Naive B cell (primary cell): ENCODE results near the gene GNAQ. TPM values are rescaled to one million over a fixed set of nuclear protein-coding genes. Genes with fewer than 3 reads are reported as not detected.

Experiments
- ATAC-seq, 2 donors: fragments of 150-1000 bp; cut with Tn5 transposase; 2 replicates each; pipeline ENCODE4 v1.10.0; 2021; ENCODE audit warnings: low read depth in 2 of 2, mild to moderate bottlenecking in 2 of 2, moderate library complexity in 2 of 2
- DNase-seq: peaks from one replicate; pipeline ENCODE4 v3.0.0; 2022
- H3K27ac Mint-ChIP-seq, 6 donors: one replicate each; pipeline ENCODE4 v1.8.0; 2020 to 2022; ENCODE audit warnings: mild to moderate bottlenecking in 6 of 6, mixed read lengths in 6 of 6, moderate library complexity in 5 of 6, inconsistent platforms in 2 of 6
- H3K27me3 Mint-ChIP-seq, 3 donors: one replicate each; pipeline ENCODE4 v1.8.0; 2021 to 2022; ENCODE audit warnings: mixed read lengths in 3 of 3, mild to moderate bottlenecking in 1 of 3
- H3K36me3 Mint-ChIP-seq, 2 donors: one replicate each; pipeline ENCODE4 v1.8.0; 2020 to 2022; ENCODE audit warnings: mixed read lengths in 2 of 2, inconsistent platforms in 1 of 2, mild to moderate bottlenecking in 1 of 2
- H3K4me1 Mint-ChIP-seq, 3 donors: one replicate each; pipeline ENCODE4 v1.8.0; 2020 to 2022; ENCODE audit warnings: mixed read lengths in 3 of 3, inconsistent platforms in 1 of 3, mild to moderate bottlenecking in 1 of 3, moderate library complexity in 1 of 3
- H3K4me3 Mint-ChIP-seq, 8 donors: one replicate each; pipeline ENCODE4 v1.8.0; 2020 to 2022; ENCODE audit warnings: mild to moderate bottlenecking in 8 of 8, mixed read lengths in 8 of 8, moderate library complexity in 8 of 8, inconsistent platforms in 2 of 8
- H3K9me3 Mint-ChIP-seq, 7 donors: one replicate each; pipeline ENCODE4 v1.8.0; 2020 to 2022; ENCODE audit warnings: mixed read lengths in 7 of 7, mild to moderate bottlenecking in 5 of 7, inconsistent platforms in 2 of 7, moderate library complexity in 1 of 7
- polyA plus RNA-seq, 6 donors: library from polyadenylated mRNA; unstranded; fragments of 300-500 nt; fragmentation: Illumina TruSeq; gene quantifications; one replicate each; pipeline ENCODE4 v1.2.3, GENCODE V29; 2021; ENCODE audit warnings: low read depth in 6 of 6

Gene GNAQ
- polyA plus RNA-seq, 6 donors from 2014 or later: 0.04 to 0.44 (median 0.23) TPM; not detected in 1

DNA sequence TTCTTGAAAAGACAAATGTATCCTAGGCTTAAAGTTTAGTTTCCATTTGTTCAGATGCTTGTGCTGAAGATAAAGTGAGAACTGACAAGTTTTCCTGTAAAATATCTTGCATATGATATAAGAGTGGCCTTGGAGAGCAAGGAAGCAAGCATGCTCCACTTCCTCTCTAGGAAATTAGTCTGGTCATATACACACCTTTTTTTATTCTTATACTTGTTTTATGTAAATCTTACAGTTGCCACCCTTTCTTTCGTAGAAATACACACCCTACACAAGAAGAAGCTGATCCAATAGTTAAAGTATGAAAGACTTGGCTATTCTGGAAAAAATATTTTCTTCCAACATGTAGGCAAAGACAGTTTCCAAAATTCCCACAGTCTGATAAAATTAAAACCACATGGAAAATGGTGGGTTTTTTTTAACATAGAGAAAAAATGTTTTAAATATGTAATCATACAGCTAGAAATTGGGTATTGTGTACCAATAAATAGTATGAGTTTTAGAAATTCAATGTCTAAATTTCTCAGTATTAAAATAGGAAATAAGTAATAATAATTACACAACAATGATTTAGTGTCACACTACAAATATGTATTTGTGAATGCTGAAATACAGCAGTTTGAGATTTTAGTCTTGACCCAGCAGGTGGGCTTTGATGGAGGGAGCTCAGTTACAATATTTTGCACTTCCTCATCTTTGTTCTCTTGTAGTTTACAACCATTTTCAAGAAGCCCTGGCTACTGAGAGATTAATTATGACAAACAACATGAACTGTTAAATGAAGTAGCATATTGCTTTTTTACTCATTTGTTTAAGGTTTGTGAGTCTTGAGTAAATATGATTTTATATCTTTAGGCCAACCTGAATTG is 197.8 kb downstream of the GNAQ start:
- Mint-ChIP-seq H3K4me3 (no peak overlapping the region), H3K4me1 (no peaks in the 10 kb centered on the region), H3K36me3 (no peaks in the 10 kb centered on the region), H3K27ac (no peak overlapping the region), H3K9me3 (no peaks in the 10 kb centered on the region), H3K27me3 (no peaks in the 10 kb centered on the region)
- DNase-seq: no peak
- no peak for ATAC-seq

DNA sequence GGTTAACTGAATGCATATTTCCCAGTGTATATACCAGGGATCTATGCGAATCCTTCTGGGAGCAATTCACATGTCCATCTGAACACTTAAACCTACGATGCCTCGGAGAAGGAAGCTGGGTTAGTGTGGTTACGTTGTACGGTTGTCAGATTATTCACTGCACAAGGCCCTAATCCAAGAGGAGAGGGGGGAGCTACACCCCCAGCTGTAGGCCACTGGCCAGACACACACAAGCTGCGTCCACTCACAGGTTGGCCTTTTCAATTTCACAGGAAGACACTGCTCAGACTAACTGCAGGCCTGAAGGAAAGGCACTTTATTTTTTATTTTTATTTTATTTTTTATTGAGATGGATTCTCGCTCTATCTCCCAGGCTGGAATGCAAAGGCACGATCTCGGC is 199.0 kb downstream of the GNAQ start:
- no peaks in the 10 kb centered on the region for H3K9me3 Mint-ChIP-seq
- ATAC-seq (no peak), DNase-seq (no peak)

DNA sequence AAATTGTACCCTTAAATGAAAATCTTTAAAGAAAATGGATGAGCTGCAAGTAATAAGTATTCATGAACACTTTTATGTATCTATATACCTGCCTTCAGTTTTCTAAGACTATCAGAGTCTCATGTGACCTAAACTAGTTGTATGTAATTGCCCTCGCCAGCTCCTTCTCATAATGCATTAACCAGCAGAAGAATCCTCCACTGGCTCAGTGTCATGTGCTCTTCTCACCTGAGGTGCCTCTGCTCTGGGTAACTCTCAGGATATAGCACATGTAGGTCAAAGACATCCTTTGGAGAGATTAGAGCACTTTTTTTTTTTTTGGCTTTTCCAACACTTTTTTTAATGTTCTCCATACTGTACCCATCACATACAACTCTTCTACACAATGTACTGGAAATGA is 199.8 kb downstream of the GNAQ start:
- DNase-seq (no peak), ATAC-seq (no peak)
- no peak overlapping the region for H3K4me3 Mint-ChIP-seq
- peaks cover 7 to 8% (median 7%) of the 10 kb centered on the region in 3 donors for H3K4me1 Mint-ChIP-seq
- H3K27me3 Mint-ChIP-seq: no peaks in the 10 kb centered on the region
- no peak overlapping the region for H3K27ac Mint-ChIP-seq
- no peaks in the 10 kb centered on the region for H3K9me3 Mint-ChIP-seq
- no peaks in the 10 kb centered on the region for H3K36me3 Mint-ChIP-seq

More for the DNA sequence above, 199.0 kb downstream of the GNAQ start:
- Mint-ChIP-seq H3K4me3 (no peak overlapping the region), H3K36me3 (no peaks in the 10 kb centered on the region), H3K27me3 (no peaks in the 10 kb centered on the region), H3K27ac (no peak overlapping the region), H3K4me1 (peaks cover 0 to 1% (median under 1%) of the 10 kb centered on the region in 3 donors)

DNA sequence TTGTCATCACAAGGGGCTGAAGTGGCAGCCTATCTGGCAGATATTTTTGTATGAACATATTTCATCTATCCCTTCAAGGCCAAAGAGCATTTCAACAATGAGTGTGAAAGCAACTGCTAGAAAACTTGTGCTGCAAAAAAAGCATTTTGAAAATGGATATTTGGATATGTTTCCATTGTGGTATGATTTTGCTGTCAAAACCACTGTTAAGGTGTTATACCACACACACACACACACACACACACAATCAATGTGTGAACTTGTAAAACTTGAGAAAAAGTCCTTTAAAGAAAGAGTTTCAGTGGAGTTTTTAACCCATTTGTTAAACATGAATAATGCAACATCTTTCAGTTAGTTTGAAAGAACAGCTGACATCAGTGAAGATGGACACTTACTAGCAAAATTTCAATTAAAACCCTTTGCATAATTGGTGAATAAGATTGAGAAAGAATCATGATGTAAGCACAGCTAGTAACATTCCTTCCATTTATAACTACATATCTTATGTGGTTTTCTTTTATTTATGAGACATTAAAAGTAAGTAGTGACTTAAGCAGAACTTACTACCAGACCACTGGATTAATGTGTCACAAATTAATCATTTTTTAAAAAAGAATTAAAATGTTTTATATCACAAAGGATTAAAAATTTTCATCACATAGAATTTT is 200.9 kb downstream of the GNAQ start:
- Mint-ChIP-seq H3K4me1 (peaks cover 7 to 8% (median 7%) of the 10 kb centered on the region in 3 donors), H3K4me3 (no peak overlapping the region), H3K9me3 (no peaks in the 10 kb centered on the region)

GRCh38 chr9:77829420-77829819 is 202.2 kb downstream of the GNAQ start:
- ATAC-seq (no peak), DNase-seq (no peak)
- Mint-ChIP-seq H3K36me3 (no peaks in the 10 kb centered on the region), H3K27me3 (no peaks in the 10 kb centered on the region), H3K9me3 (no peaks in the 10 kb centered on the region), H3K4me1 (peaks cover 7 to 8% (median 7%) of the 10 kb centered on the region in 3 donors), H3K27ac (peak overlapping the region in 1 of 6 donors; percentile 61), H3K4me3 (no peak overlapping the region)

More for the DNA sequence above, 200.9 kb downstream of the GNAQ start:
- DNase-seq: no peak
- ATAC-seq: no peak
- Mint-ChIP-seq H3K36me3 (no peaks in the 10 kb centered on the region), H3K27ac (no peak overlapping the region), H3K27me3 (no peaks in the 10 kb centered on the region)

GRCh38 chr9:77827104-77827784 is 204.4 kb downstream of the GNAQ start:
- peak overlapping the region in 2 of 6 donors; percentile 0 to 59 for H3K27ac Mint-ChIP-seq
- DNase-seq (peak; percentile 3), ATAC-seq (peak; percentile 42 to 45)
- no peaks in the 10 kb centered on the region for H3K9me3 Mint-ChIP-seq
- peaks cover 7 to 8% (median 7%) of the 10 kb centered on the region in 3 donors for H3K4me1 Mint-ChIP-seq
- no peaks in the 10 kb centered on the region for H3K36me3 Mint-ChIP-seq
- no peaks in the 10 kb centered on the region for H3K27me3 Mint-ChIP-seq
- H3K4me3 Mint-ChIP-seq: peak overlapping the region in 4 of 8 donors; percentile 3 to 31 (median 14)

DNA sequence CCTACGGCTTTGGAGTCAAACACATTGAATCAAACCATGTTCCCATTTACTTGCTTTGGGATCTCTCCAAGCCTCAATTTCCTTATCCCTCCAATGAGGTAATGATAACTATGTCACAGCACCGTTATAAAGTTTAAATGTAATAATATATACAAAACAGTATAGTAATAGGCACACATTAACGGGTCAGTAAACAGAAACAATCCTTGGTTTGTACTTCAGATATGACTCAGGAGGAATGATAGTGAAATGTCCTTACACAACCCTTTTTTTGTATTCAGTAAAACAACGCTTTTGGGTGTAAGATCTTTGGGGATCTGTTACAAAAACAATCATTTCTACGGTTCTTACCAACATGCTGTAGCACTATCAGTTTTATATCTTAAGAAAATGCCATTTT is 205.0 kb downstream of the GNAQ start:
- Mint-ChIP-seq H3K36me3 (no peaks in the 10 kb centered on the region), H3K27ac (no peak overlapping the region), H3K4me3 (no peak overlapping the region), H3K27me3 (no peaks in the 10 kb centered on the region), H3K9me3 (no peaks in the 10 kb centered on the region), H3K4me1 (peaks cover 7 to 8% (median 7%) of the 10 kb centered on the region in 3 donors)
- ATAC-seq: no peak
- DNase-seq: no peak

DNA sequence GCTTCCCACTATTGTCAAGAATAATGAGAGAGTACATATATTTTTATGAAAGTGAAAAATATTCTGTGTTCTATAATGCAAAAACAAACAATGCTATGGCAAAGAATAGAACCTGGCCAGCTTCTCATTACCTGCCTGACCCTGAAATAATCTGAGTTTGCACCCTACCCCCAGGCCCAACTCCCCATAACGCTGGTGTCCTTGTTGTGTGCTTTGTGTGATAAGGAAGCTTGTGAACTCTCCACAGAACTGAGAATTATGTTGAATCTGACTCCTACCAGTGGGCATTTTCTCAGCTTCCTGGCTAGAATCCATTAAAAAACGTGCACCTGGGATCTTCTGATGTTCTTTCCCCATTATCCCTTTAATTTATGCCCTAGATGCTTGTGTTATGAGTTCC is 205.5 kb downstream of the GNAQ start:
- no peaks in the 10 kb centered on the region for H3K9me3 Mint-ChIP-seq
- no peak overlapping the region for H3K4me3 Mint-ChIP-seq
- no peaks in the 10 kb centered on the region for H3K27me3 Mint-ChIP-seq
- H3K36me3 Mint-ChIP-seq: no peaks in the 10 kb centered on the region
- no peak overlapping the region for H3K27ac Mint-ChIP-seq
- DNase-seq: no peak
- ATAC-seq: no peak
- H3K4me1 Mint-ChIP-seq: peaks cover 7 to 8% (median 7%) of the 10 kb centered on the region in 3 donors

- Mint-ChIP-seq H3K9me3 (no peaks in the 10 kb centered on the region), H3K27ac (no peak overlapping the region), H3K4me1 (peaks cover 7 to 8% (median 7%) of the 10 kb centered on the region in 3 donors), H3K36me3 (no peaks in the 10 kb centered on the region), H3K4me3 (no peak overlapping the region), H3K27me3 (no peaks in the 10 kb centered on the region)
- no peak for DNase-seq
- no peak for ATAC-seq
Observed at GRCh38 chr9:77825361-77825760, 206.2 kb downstream of the GNAQ start.

DNA sequence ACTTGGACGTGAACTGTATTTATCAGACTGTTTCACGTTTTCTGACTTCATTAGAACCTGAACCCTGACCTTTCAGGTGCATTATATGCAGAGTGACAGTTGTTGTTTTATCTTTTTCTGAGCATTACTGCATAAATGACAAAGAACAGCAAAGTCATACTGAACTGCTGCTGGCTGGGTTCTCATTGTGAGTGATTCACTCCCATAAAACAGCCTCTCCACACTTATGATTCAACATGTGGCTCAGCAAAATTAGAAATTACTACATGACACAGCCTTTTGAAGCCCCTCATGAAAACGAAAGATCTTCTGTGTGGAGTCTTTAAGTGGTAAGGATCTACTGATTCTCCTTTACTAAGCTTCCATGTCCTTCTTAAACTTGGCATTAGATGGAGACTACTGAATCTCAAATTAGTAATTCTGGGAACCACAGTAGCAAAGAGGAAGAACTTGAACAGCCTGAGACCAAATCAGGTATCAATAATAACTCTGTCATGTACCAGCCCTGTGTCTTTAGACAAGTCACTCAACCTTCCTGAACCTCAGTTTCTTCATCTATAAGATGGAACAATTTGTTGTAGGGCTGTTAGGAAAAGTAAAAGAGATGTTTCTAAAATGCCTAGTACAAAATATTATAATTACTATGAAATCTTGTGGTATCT is 211.2 kb downstream of the GNAQ start:
- DNase-seq: no peak
- no peaks in the 10 kb centered on the region for H3K36me3 Mint-ChIP-seq
- H3K4me1 Mint-ChIP-seq: no peaks in the 10 kb centered on the region
- H3K27me3 Mint-ChIP-seq: no peaks in the 10 kb centered on the region
- no peak overlapping the region for H3K4me3 Mint-ChIP-seq
- no peak overlapping the region for H3K27ac Mint-ChIP-seq
- no peak for ATAC-seq
- no peaks in the 10 kb centered on the region for H3K9me3 Mint-ChIP-seq

GRCh38 chr9:77819657-77820056 is 212.0 kb downstream of the GNAQ start:
- ATAC-seq (no peak), DNase-seq (no peak)
- Mint-ChIP-seq H3K9me3 (no peaks in the 10 kb centered on the region), H3K4me3 (no peak overlapping the region), H3K4me1 (no peaks in the 10 kb centered on the region), H3K27ac (no peak overlapping the region), H3K27me3 (no peaks in the 10 kb centered on the region), H3K36me3 (no peaks in the 10 kb centered on the region)

DNA sequence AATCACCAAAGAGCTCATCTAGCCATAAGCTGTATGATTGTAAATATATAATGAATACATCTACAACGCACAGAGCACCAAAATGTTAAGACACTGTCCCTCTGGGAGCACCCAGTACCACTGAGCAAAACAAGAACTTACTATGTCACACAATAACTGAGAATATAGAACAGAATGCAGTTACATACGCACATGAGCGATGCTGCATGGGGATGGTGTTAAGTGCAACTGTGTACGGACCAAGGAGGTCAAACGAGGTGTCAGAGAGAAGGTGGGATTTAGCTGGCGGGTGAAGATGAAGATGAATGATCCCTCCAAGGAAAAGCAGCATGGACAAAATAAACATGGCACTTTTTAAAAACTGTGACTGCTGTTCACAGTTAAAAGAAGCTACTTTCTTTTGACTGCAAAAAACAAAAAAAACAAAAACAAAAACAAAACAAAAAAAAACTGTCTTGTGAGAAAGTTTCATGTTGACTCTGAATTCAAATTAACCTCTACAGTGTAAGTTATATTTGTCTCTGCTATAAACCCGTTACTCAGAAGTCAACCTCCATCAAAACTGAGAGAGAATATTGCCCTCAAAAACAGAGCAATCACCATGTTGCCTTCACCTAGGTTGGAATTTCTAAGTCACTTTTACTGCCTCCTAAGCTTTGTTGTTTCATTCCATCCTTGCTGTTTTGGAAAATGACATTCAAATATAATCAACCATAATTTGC is 213.9 kb downstream of the GNAQ start:
- peaks cover 0 to 6% (median 0%) of the 10 kb centered on the region in 3 donors for H3K27me3 Mint-ChIP-seq
- no peak for ATAC-seq
- H3K4me3 Mint-ChIP-seq: no peak overlapping the region
- H3K36me3 Mint-ChIP-seq: no peaks in the 10 kb centered on the region
- peak overlapping the region in 1 of 6 donors; percentile 68 for H3K27ac Mint-ChIP-seq
- no peaks in the 10 kb centered on the region for H3K9me3 Mint-ChIP-seq
- no peaks in the 10 kb centered on the region for H3K4me1 Mint-ChIP-seq
- DNase-seq: no peak
